22Rv1 (cell line): Measurements from ENCODE around the gene C1orf56.

Experiments used
- H3K27ac ChIP-seq: fragments of 450-650 bp; 2 replicates; pipeline ENCODE4 v1.5.1; 2017
- CTCF ChIP-seq: fragments of 450-650 bp; IDR thresholded peaks from 2 replicates; pipeline ENCODE4 v1.5.1; 2017; ENCODE audit warnings: mild to moderate bottlenecking
- ZFX ChIP-seq: fragments of 450-650 bp; IDR thresholded peaks from 2 replicates; pipeline ENCODE4 v1.6.1; 2017; ENCODE audit warnings: antibody characterized with exemption, borderline replicate concordance

Gene C1orf56

GRCh38 chr1:151024540-151025146, 22.9 kb upstream of the C1orf56 start:
- peak; percentile 93 for TF ChIP-seq CTCF
- no peak for TF ChIP-seq ZFX

GRCh38 chr1:151026460-151026859, 21.1 kb upstream of the C1orf56 start:
- no peak for TF ChIP-seq ZFX
- TF ChIP-seq CTCF, result no peak
- H3K27ac ChIP-seq, result no peak overlapping the region

More at GRCh38 chr1:151024540-151025146, 22.9 kb upstream of the C1orf56 start:
- no peak overlapping the region for H3K27ac ChIP-seq

GRCh38 chr1:151032164-151032563, 15.4 kb upstream of the C1orf56 start:
- H3K27ac ChIP-seq, result no peak overlapping the region
- TF ChIP-seq CTCF, result no peak
- TF ChIP-seq ZFX, result no peak

- H3K27ac ChIP-seq, result no peak overlapping the region
- TF ChIP-seq ZFX (no peak), CTCF (no peak)
These were observed 12.4 kb upstream of the C1orf56 start for GRCh38 chr1:151035167-151035566.

- TF ChIP-seq ZFX (no peak), CTCF (no peak)
- H3K27ac ChIP-seq, result no peak within 1 kb of the TSS
These were observed 11.2 kb upstream of the C1orf56 start, which contains the start of gene BNIPL for GRCh38 chr1:151036356-151036755. TSS of gene BNIPL (plus strand) at chr1:151036586. CDS start at chr1:151036726, 140 bp downstream.

GRCh38 chr1:151037032-151037431, 10.5 kb upstream of the C1orf56 start:
- no peak overlapping the region for H3K27ac ChIP-seq
- TF ChIP-seq CTCF, result no peak
- no peak for TF ChIP-seq ZFX

- H3K27ac ChIP-seq, result no peak overlapping the region
- TF ChIP-seq ZFX (no peak), CTCF (no peak)
These were observed 8.0 kb upstream of the C1orf56 start for GRCh38 chr1:151039521-151039920.
